GM19099 (cell line): ENCODE data around the gene AACS.

Source experiments
- POLR2A ChIP-seq: IDR thresholded peaks from 3 replicates; pipeline ENCODE4 v1.6.1; 2011; ENCODE audit warnings: low read depth; ENCODE audit not compliant: insufficient read length; ENCODE audit errors: extremely low read depth

AACS gene

GRCh38 chr12:125065021-125065918, at the start of gene AACS:
AACS (plus strand) TSS chr12:125065435; CDS start chr12:125065585, 150 bp downstream.
- TF ChIP-seq POLR2A: peak; percentile 82

- no peak for TF ChIP-seq POLR2A
Observed at GRCh38 chr12:125015680-125016310, 49.4 kb upstream of the AACS start.

GRCh38 chr12:125017801-125018200, 47.4 kb upstream of the AACS start:
- TF ChIP-seq POLR2A: no peak

GRCh38 chr12:125018356-125018755, 46.9 kb upstream of the AACS start:
- TF ChIP-seq POLR2A: no peak

- no peak for TF ChIP-seq POLR2A
Observed at GRCh38 chr12:125021096-125021495, 44.1 kb upstream of the AACS start.

- no peak for TF ChIP-seq POLR2A
Observed at GRCh38 chr12:125021771-125022170, 43.5 kb upstream of the AACS start.

GRCh38 chr12:125023065-125023464, 42.2 kb upstream of the AACS start:
- TF ChIP-seq POLR2A: no peak

- TF ChIP-seq POLR2A: no peak
Observed at GRCh38 chr12:125024949-125025563, 40.2 kb upstream of the AACS start.

GRCh38 chr12:125025606-125026235, 39.5 kb upstream of the AACS start:
- TF ChIP-seq POLR2A: no peak

- no peak for TF ChIP-seq POLR2A
Observed at GRCh38 chr12:125028106-125028505, 37.1 kb upstream of the AACS start.

GRCh38 chr12:125029761-125030358, 35.4 kb upstream of the AACS start:
- TF ChIP-seq POLR2A: no peak

- no peak for TF ChIP-seq POLR2A
Observed at GRCh38 chr12:125032466-125033152, 32.6 kb upstream of the AACS start.

- TF ChIP-seq POLR2A: no peak
Observed at GRCh38 chr12:125033288-125033687, 31.9 kb upstream of the AACS start.

- TF ChIP-seq POLR2A: no peak
Observed at GRCh38 chr12:125038976-125039625, 26.1 kb upstream of the AACS start.
